Fibroblast of pulmonary artery (primary cell): ENCODE measurements around the gene WDR86.

Source experiments
- DNase-seq: peaks from one replicate; pipeline ENCODE4 v3.0.0-alpha.2; 2010; ENCODE audit warnings: low read depth
- H3K4me3 ChIP-seq: replicated peaks from 2 replicates; pipeline ENCODE4 v1.5.1; 2011; ENCODE audit warnings: low read depth, mild to moderate bottlenecking, control low read depth, low read length, moderate library complexity
- CTCF ChIP-seq: IDR thresholded peaks from 2 replicates; pipeline ENCODE4 v1.5.1; 2011; ENCODE audit warnings: mild to moderate bottlenecking, control low read depth, low read length, inconsistent platforms; ENCODE audit errors: missing control alignments

Gene WDR86

GRCh38 chr7:151412318-151412717 lies 2.5 kb upstream of the WDR86 start:
- DNase-seq: no peak
- H3K4me3 ChIP-seq: no peak overlapping the region
- TF ChIP-seq CTCF: no peak

- no peak overlapping the region for H3K4me3 ChIP-seq
- no peak for TF ChIP-seq CTCF
- DNase-seq: no peak
Measured at GRCh38 chr7:151411551-151411950, 1.7 kb upstream of the WDR86 start.

DNA sequence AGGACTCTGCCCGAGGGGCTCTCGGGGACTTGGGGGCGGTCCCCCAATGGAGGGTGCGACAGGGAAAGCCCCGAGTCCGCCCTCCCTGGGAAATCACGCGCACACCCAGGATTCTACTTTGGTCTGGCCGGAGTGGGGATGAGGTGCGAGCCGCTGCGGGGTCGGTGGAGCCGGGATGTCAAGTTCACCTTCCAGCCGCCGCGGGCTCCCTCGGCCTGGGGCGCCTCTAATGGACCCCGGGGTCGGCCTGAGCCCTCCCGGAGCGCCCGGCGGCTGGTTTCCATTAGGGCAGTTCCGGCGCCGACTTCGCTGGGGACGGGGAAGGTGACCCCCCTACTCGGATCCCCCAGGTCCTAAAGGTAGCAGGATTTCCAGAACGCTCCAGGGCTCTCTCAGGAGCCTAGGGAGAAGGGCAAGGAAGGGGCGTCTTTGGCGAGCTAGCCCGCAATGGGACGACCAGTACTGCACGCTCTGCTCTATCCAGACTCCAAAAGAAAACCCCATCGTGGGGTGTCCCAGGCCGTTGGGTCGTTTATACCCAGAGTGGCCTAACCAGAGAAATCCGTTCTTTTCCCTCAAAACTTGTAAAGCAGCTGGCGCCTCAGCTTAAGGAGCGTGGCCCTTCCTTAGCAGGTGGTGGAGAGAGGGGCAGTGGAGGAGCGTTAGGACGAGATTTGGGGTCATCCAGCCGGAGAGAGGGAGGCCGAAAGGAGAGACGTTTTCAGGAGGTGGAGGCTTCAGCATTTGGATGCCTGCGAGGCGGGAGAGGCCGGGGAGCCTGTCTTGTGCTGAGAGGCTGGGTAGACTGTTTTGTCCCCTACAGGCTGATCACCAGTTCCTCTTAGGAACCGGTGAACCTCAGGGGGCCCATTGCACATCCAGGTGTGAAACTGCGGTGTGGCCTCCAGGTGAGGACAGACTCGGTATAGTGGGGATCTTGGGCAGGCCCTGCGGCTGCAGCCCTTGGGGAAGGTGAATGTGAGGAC lies 860 bp upstream of the WDR86 start:
- TF ChIP-seq CTCF: no peak
- peak overlapping the region; percentile 48 for H3K4me3 ChIP-seq
- no peak for DNase-seq

GRCh38 chr7:151408839-151409666 lies 785 bp downstream of the WDR86 start:
- peak; percentile 29 for DNase-seq
- TF ChIP-seq CTCF: no peak
- no peak overlapping the region for H3K4me3 ChIP-seq

DNA sequence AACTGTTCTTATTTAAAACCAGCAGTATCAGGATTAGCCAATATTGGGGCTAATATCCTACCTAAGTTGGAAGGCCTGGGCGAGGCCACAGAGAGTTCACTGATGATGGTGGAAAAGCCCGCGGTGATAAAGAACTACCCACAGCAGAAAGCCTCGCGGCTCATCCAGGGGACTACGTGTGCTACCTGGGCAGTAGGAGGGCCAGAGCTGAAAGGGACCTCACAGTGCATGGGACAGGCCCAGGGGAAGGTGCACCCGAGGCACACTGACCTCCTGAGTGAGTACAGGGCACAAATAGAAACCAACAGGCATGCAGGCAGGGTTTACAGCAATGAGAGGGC lies 1.4 kb downstream of the WDR86 start:
- no peak for DNase-seq
- no peak overlapping the region for H3K4me3 ChIP-seq
- no peak for TF ChIP-seq CTCF

GRCh38 chr7:151406886-151407583 lies 2.8 kb downstream of the WDR86 start:
- no peak for TF ChIP-seq CTCF
- DNase-seq: no peak
- no peak overlapping the region for H3K4me3 ChIP-seq
